H1 (cell line): ENCODE measurements around the gene PANK3.

ENCODE experiments used
- EGR1 ChIP-seq: IDR thresholded peaks from 2 replicates; pipeline ENCODE4 v1.6.1; 2011; ENCODE audit warnings: low read depth, low read length, borderline replicate concordance
- TAF1 ChIP-seq: IDR thresholded peaks from 2 replicates; pipeline ENCODE4 v1.6.1; 2011; ENCODE audit warnings: mild to moderate bottlenecking, low read depth, low read length
- YY1 ChIP-seq: IDR thresholded peaks from 2 replicates; pipeline ENCODE4 v1.6.1; 2011; ENCODE audit warnings: low read depth, mild to moderate bottlenecking, low read length
- TF ChIP-seq, protein P1 (sequence below): IDR thresholded peaks from 2 replicates; pipeline ENCODE4 v1.6.1; 2012; ENCODE audit warnings: inconsistent platforms
- TF ChIP-seq, protein P2 (sequence below), 3 experiments: IDR thresholded peaks; 1 replicate in 2 of 3; 2 replicates in 1 of 3; pipeline versions ENCODE4 v1.5.1 to v1.6.1; 2011; ENCODE audit warnings: low read length in 3 of 3, mild to moderate bottlenecking in 3 of 3, inconsistent platforms in 2 of 3, low read depth in 1 of 3, moderate library complexity in 1 of 3; ENCODE audit not compliant: insufficient read depth in 1 of 3; ENCODE audit errors: control extremely low read depth in 1 of 3

DNA sequence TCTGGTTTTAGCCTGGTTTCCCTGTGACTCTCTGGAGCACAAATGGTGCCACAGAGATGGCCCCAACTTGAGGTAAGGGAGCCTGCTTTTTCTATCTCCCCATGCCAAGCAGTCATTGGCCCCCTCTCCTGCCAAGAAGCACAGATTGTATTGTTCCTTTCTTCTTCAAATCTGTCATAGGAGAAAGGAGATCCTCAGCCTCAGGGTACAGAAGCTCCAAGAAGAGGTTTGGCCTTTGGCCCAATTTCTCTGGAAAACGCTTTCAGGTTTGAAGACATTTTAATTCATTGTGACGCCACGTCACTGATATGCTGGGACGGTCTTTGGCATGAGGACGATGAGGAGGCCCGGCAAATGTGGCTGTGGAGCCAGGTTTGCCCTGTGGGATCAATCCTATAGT is 29.2 kb upstream of the PANK3 start:
- TF ChIP-seq, protein P1, sequence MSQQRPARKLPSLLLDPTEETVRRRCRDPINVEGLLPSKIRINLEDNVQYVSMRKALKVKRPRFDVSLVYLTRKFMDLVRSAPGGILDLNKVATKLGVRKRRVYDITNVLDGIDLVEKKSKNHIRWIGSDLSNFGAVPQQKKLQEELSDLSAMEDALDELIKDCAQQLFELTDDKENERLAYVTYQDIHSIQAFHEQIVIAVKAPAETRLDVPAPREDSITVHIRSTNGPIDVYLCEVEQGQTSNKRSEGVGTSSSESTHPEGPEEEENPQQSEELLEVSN, result no peak
- TF ChIP-seq TAF1 (no peak), YY1 (no peak), EGR1 (no peak)
- TF ChIP-seq, protein P2, sequence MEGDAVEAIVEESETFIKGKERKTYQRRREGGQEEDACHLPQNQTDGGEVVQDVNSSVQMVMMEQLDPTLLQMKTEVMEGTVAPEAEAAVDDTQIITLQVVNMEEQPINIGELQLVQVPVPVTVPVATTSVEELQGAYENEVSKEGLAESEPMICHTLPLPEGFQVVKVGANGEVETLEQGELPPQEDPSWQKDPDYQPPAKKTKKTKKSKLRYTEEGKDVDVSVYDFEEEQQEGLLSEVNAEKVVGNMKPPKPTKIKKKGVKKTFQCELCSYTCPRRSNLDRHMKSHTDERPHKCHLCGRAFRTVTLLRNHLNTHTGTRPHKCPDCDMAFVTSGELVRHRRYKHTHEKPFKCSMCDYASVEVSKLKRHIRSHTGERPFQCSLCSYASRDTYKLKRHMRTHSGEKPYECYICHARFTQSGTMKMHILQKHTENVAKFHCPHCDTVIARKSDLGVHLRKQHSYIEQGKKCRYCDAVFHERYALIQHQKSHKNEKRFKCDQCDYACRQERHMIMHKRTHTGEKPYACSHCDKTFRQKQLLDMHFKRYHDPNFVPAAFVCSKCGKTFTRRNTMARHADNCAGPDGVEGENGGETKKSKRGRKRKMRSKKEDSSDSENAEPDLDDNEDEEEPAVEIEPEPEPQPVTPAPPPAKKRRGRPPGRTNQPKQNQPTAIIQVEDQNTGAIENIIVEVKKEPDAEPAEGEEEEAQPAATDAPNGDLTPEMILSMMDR (IDR thresholded peaks at IDR 0.05; ENCODE audit: control extremely low read depth in 1 of 3, insufficient read depth in 1 of 3, low read depth in 1 of 3, low read length in 3 of 3), result no peak
